Measurements from ENCODE around the gene OAF. TPM values are rescaled to one million over a fixed set of nuclear protein-coding genes. Genes with fewer than 3 reads are reported as not detected.

OAF gene
- total RNA-seq, 2 donors from 2014 or later: 26.3 to 45.1 TPM

DNA sequence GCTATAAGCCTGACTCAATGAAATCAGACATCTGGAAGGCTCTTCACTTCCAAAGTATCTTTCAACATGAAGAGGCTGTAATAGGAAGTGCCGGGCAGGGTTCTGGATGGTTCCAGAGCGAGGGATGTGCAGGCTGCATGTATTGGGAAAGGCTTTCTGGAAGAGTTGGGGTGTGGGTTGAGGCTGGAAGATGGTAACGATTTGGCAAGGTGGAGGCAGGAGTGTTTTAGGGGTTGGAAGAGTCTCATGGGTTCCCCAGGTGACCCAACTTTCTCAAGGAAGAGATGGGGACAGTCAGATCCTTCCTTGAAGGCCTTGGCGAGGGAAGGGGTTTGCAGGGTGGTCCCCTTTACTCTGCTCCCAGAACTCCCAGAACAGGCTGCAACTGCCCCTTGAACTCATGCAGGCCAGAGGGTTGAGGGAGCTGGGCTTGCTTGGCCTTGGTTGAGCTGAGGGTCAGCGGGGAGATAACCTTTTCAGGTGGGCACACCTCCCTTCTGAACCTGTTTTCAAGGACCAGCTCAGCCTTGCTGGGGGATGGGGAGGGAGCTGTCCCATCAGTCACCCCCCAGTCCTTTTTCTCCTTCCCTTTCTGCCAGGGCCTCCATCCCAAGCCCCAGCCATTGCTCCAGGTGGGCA, 19.7 kb downstream of the OAF start:
- DNase-seq (ENCODE audit: low spot score) (no peak), ATAC-seq (ENCODE audit: insufficient number of reproducible peaks, low FRiP score, low read depth) (no peak)
- H3K9me3 ChIP-seq: no peaks in the 10 kb centered on the region
- H3K36me3 ChIP-seq: no peaks in the 10 kb centered on the region
- H3K4me1 ChIP-seq (ENCODE audit: control insufficient read depth in 1 of 2, low read depth in 2 of 2): no peaks in the 10 kb centered on the region
- H3K27ac ChIP-seq: no peak overlapping the region
- no peaks in the 10 kb centered on the region for H3K27me3 ChIP-seq (replicated peaks; ENCODE audit: insufficient read depth)
- TF ChIP-seq CTCF (IDR thresholded peaks at IDR 0.05): no peak
- H3K4me3 ChIP-seq: no peak overlapping the region

DNA sequence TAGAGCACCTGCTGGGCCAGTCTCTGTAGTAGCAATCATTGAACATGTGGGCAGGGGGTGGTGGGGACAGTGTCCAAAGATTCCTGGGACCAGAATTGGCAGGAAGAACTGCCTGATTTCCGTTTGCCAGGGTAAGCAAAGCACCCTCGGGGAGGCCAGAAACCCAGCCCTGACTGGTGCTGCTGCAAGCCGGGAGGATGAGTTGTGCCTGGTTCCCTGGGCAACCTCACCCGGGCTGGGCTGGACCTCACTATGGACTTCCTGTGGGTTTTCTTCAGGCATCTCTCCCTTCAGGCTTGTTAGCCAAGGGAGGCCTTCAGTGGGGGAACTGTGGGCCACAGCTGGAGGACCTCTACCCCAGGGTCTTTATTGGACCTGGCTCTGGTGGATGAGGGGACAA, 21.1 kb downstream of the OAF start:
- no peak for ATAC-seq (ENCODE audit: insufficient number of reproducible peaks, low FRiP score, low read depth)
- Histone ChIP-seq H3K36me3 (no peaks in the 10 kb centered on the region), H3K9me3 (no peaks in the 10 kb centered on the region), H3K4me1 (ENCODE audit: control insufficient read depth in 1 of 2, low read depth in 2 of 2) (no peaks in the 10 kb centered on the region), H3K4me3 (no peak overlapping the region), H3K27ac (no peak overlapping the region), H3K27me3 (replicated peaks; ENCODE audit: insufficient read depth) (no peaks in the 10 kb centered on the region)
- DNase-seq (ENCODE audit: low spot score): no peak
- no peak for TF ChIP-seq CTCF (IDR thresholded peaks at IDR 0.05)

- Histone ChIP-seq H3K9me3 (no peaks in the 10 kb centered on the region), H3K4me3 (no peak overlapping the region), H3K27ac (no peak overlapping the region), H3K27me3 (replicated peaks; ENCODE audit: insufficient read depth) (no peaks in the 10 kb centered on the region), H3K4me1 (ENCODE audit: control insufficient read depth in 1 of 2, low read depth in 2 of 2) (no peaks in the 10 kb centered on the region), H3K36me3 (no peaks in the 10 kb centered on the region)
- DNase-seq (ENCODE audit: low spot score): no peak
- no peak for TF ChIP-seq CTCF (IDR thresholded peaks at IDR 0.05)
- ATAC-seq (ENCODE audit: insufficient number of reproducible peaks, low FRiP score, low read depth): no peak
Measured at GRCh38 chr11:120233207-120233803, 22.5 kb downstream of the OAF start.

GRCh38 chr11:120235024-120235628, 24.3 kb downstream of the OAF start:
- ATAC-seq (ENCODE audit: insufficient number of reproducible peaks, low FRiP score, low read depth): no peak

More at GRCh38 chr11:120235024-120235628, 24.3 kb downstream of the OAF start:
- no peak for DNase-seq (ENCODE audit: low spot score)
- Histone ChIP-seq H3K4me1 (ENCODE audit: control insufficient read depth in 1 of 2, low read depth in 2 of 2) (peaks cover 0 to 3% of the 10 kb centered on the region in 2 donors), H3K9me3 (no peaks in the 10 kb centered on the region), H3K4me3 (no peak overlapping the region), H3K36me3 (no peaks in the 10 kb centered on the region), H3K27ac (no peak overlapping the region), H3K27me3 (replicated peaks; ENCODE audit: insufficient read depth) (peaks cover 4% of the 10 kb centered on the region)
- TF ChIP-seq CTCF (IDR thresholded peaks at IDR 0.05): peak; percentile 79
